ENCODE results near the gene FAM227A. TPM values are rescaled to one million over a fixed set of nuclear protein-coding genes. Genes with fewer than 3 reads are reported as not detected.
A peak's percentile ranks its signal among the peaks of the same experiment; 100 is the strongest.

FAM227A gene
- total and polyA plus RNA-seq, 2 of the 13 experiments (the other 11 are each of a cell fraction or from before 2014, with no cell fraction given), result 1.0 to 1.5 TPM

DNA sequence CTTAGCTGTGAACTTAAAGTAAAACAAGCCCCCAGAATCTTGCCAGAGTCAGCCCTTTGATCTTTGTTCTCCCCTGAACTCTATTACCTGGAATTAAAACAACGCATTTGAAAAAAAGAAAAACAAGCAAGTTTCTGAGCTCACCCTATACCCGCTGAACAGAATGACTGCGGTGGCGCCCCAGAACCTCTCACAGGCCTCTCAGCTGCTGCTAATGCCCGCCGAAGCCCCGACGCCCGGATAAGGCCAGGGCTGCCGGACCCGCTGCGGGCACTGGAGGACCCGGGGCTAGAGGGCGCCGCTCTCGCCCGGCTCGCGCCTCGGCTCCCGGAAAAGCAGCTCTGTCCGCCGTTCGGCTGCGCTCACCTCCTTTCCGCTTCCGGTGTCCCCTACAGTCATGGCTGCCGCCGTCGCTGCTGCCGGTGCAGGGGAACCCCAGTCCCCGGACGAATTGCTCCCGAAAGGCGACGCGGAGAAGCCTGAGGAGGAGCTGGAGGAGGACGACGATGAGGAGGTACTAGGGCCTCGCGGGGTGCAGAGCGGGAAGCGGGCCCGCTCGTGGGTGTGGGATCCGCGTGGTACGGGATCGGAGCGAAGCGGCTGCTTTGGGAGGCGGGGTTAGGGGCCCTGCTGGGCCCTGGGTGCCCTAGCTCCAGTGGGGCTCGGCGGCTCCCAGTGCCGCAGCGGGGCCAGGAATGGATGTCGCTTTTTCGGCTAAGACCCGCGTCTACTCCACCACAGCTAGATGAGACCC, 25.6 kb upstream of the FAM227A start, which contains the start of gene TOMM22 (continued):
- TF ChIP-seq, protein P1, sequence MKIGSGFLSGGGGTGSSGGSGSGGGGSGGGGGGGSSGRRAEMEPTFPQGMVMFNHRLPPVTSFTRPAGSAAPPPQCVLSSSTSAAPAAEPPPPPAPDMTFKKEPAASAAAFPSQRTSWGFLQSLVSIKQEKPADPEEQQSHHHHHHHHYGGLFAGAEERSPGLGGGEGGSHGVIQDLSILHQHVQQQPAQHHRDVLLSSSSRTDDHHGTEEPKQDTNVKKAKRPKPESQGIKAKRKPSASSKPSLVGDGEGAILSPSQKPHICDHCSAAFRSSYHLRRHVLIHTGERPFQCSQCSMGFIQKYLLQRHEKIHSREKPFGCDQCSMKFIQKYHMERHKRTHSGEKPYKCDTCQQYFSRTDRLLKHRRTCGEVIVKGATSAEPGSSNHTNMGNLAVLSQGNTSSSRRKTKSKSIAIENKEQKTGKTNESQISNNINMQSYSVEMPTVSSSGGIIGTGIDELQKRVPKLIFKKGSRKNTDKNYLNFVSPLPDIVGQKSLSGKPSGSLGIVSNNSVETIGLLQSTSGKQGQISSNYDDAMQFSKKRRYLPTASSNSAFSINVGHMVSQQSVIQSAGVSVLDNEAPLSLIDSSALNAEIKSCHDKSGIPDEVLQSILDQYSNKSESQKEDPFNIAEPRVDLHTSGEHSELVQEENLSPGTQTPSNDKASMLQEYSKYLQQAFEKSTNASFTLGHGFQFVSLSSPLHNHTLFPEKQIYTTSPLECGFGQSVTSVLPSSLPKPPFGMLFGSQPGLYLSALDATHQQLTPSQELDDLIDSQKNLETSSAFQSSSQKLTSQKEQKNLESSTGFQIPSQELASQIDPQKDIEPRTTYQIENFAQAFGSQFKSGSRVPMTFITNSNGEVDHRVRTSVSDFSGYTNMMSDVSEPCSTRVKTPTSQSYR (CRISPR knock-in tag; IDR thresholded peaks at IDR 0.05; ENCODE audit: borderline replicate concordance), result peak; percentile 21; the same call in 1 of the 2 replicates
- TF ChIP-seq NFE2 (CRISPR knock-in tag; IDR thresholded peaks at IDR 0.05) (no peak), ZNF33B (CRISPR knock-in tag; IDR thresholded peaks at IDR 0.05) (peak; percentile 94; the same call in 1 of the 2 replicates), PHF21A (CRISPR knock-in tag; IDR thresholded peaks at IDR 0.05) (peak; percentile 91), SUZ12 (IDR thresholded peaks at IDR 0.05; ENCODE audit: low read depth, low read length) (no peak), NCOA1 (CRISPR knock-in tag; IDR thresholded peaks at IDR 0.05) (peak; percentile 91), BRCA1 (CRISPR knock-in tag; IDR thresholded peaks at IDR 0.05) (peak; percentile 86; the same call in 1 of the 2 replicates), MAF1 (CRISPR knock-in tag; IDR thresholded peaks at IDR 0.05; ENCODE audit: borderline replicate concordance) (peak; percentile 95), ZNF724P (CRISPR knock-in tag; IDR thresholded peaks at IDR 0.05; ENCODE audit: borderline replicate concordance) (no peak; the same call in 1 of the 2 replicates), MIXL1 (CRISPR knock-in tag; IDR thresholded peaks at IDR 0.05) (peak; percentile 56), NFIC (IDR thresholded peaks at IDR 0.05; ENCODE audit: low read length) (no peak), ZNF543 (CRISPR knock-in tag; IDR thresholded peaks at IDR 0.05) (0 out of 2 replicates have a peak, but pooled peaks have one; percentile 61), SCMH1 (CRISPR knock-in tag; IDR thresholded peaks at IDR 0.05; ENCODE audit: borderline replicate concordance) (no peak), ELF3 (CRISPR knock-in tag; IDR thresholded peaks at IDR 0.05) (peak; percentile 96), SMARCC2 (IDR thresholded peaks at IDR 0.05) (no peak), ZNF431 (CRISPR knock-in tag; IDR thresholded peaks at IDR 0.05; ENCODE audit: borderline replicate concordance, low read depth) (peak; percentile 87; the same call in 1 of the 2 replicates), KDM5A (IDR thresholded peaks at IDR 0.05; ENCODE audit: borderline replicate concordance, low read length) (peak; percentile 99), PHF5A (CRISPR knock-in tag; IDR thresholded peaks at IDR 0.05; ENCODE audit: low read depth, unreplicated experiment) (peak; percentile 81), KDM6A (CRISPR knock-in tag; IDR thresholded peaks at IDR 0.05; ENCODE audit: low read depth) (no peak), SALL1 (CRISPR knock-in tag; IDR thresholded peaks at IDR 0.05) (peak; percentile 78), MAFF (IDR thresholded peaks at IDR 0.05; ENCODE audit: low read depth, low read length) (no peak), ARNTL (CRISPR knock-in tag; IDR thresholded peaks at IDR 0.05) (no peak), SYNCRIP (IDR thresholded peaks at IDR 0.05; ENCODE audit: insufficient read depth, low read depth, low read length) (no peak), PHF20 (CRISPR knock-in tag; IDR thresholded peaks at IDR 0.05) (peak; percentile 99), HOXA9 (CRISPR knock-in tag; IDR thresholded peaks at IDR 0.05; ENCODE audit: borderline replicate concordance) (no peak), KLF15 (CRISPR knock-in tag; IDR thresholded peaks at IDR 0.05; ENCODE audit: borderline replicate concordance) (peak; percentile 92)
- TF ChIP-seq, protein P2, sequence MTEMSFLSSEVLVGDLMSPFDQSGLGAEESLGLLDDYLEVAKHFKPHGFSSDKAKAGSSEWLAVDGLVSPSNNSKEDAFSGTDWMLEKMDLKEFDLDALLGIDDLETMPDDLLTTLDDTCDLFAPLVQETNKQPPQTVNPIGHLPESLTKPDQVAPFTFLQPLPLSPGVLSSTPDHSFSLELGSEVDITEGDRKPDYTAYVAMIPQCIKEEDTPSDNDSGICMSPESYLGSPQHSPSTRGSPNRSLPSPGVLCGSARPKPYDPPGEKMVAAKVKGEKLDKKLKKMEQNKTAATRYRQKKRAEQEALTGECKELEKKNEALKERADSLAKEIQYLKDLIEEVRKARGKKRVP (CRISPR knock-in tag; IDR thresholded peaks at IDR 0.05), result no peak; a peak in 1 of 4 replicates
- TF ChIP-seq, protein P3, sequence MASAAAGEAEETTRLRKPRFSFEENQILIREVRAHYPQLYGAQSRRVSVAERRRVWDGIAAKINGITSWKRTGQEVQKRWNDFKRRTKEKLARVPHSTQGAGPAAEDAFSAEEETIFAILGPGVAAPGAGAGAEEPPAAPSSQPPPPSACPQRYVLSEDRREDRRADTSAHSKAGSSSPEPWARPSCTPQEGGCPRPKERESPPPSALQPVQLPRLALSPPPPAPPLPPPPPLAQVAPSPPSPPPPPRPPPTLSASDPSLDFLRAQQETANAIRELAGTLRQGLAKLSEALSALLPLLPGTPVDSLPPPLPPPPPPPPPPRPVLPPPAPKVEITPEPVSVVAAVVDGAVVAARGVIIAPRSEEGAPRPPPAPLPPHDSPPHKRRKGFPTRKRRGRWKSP (CRISPR knock-in tag; IDR thresholded peaks at IDR 0.05), result peak; percentile 91

Data from HepG2 (cell line).